Endometrium (tissue), 2 donors: ENCODE data around the gene TACC2.

ENCODE experiments used
- FAIRE-seq: peaks from 2 replicates; lab custom pipeline; 2012; peaks lifted over from hg19 to GRCh38; lab: Jason Lieb, UNC
- donor health status: control.
- donor health status: control.

TACC2 gene

GRCh38 chr10:122171302-122172075, 182.5 kb downstream of the TACC2 start:
- no peak for FAIRE-seq

- FAIRE-seq = no peak
Measured at GRCh38 chr10:122172361-122173008, 183.5 kb downstream of the TACC2 start.

GRCh38 chr10:122173337-122173736, 184.4 kb downstream of the TACC2 start:
- FAIRE-seq = no peak

GRCh38 chr10:122173766-122174435, 184.9 kb downstream of the TACC2 start:
- FAIRE-seq = no peak

- FAIRE-seq = no peak
Measured at GRCh38 chr10:122176232-122177213, 187.6 kb downstream of the TACC2 start.

GRCh38 chr10:122178655-122179054, 189.7 kb downstream of the TACC2 start:
- no peak for FAIRE-seq

GRCh38 chr10:122181041-122181732, 192.2 kb downstream of the TACC2 start:
- no peak for FAIRE-seq

- no peak for FAIRE-seq
Measured at GRCh38 chr10:122181876-122182275, 192.9 kb downstream of the TACC2 start.

- no peak for FAIRE-seq
Measured at GRCh38 chr10:122182308-122182707, 193.3 kb downstream of the TACC2 start.

GRCh38 chr10:122184254-122184653, 195.3 kb downstream of the TACC2 start:
- FAIRE-seq = no peak

GRCh38 chr10:122185643-122186042, 196.7 kb downstream of the TACC2 start:
- no peak for FAIRE-seq

GRCh38 chr10:122186816-122187810, 198.2 kb downstream of the TACC2 start:
- no peak for FAIRE-seq

GRCh38 chr10:122188706-122189105, 199.7 kb downstream of the TACC2 start:
- FAIRE-seq = no peak

GRCh38 chr10:122189185-122189584, 200.2 kb downstream of the TACC2 start:
- no peak for FAIRE-seq

- no peak for FAIRE-seq
Measured at GRCh38 chr10:122190176-122190943, 201.4 kb downstream of the TACC2 start.

- FAIRE-seq = no peak
Measured at GRCh38 chr10:122191936-122192541, 203.1 kb downstream of the TACC2 start.

GRCh38 chr10:122194251-122194650, 205.3 kb downstream of the TACC2 start:
- no peak for FAIRE-seq

- no peak for FAIRE-seq
Measured at GRCh38 chr10:122196218-122196617, 207.3 kb downstream of the TACC2 start.
